Liver (tissue), 9 donors: ENCODE measurements around the gene FGFR4. TPM values are rescaled to one million over a fixed set of nuclear protein-coding genes. Genes with fewer than 3 reads are reported as not detected.

Source experiments
- DNase-seq: peaks from one replicate; pipeline ENCODE4 v3.0.0-alpha.2; 2017; ENCODE audit warnings: low spot score
- H3K27ac ChIP-seq, 2 donors: one replicate each; pipeline ENCODE4 v1.7.0; 2013; ENCODE audit warnings: inconsistent platforms in 2 of 2, low read length in 2 of 2, control low read depth in 1 of 2, low read depth in 1 of 2, mild to moderate bottlenecking in 1 of 2
- H3K27me3 ChIP-seq, 4 donors: one replicate each; pipeline versions ENCODE4 v1.6.1 to v1.7.0; 2013; ENCODE audit warnings: low read length in 3 of 4, inconsistent platforms in 1 of 4, mild to moderate bottlenecking in 1 of 4, moderate library complexity in 1 of 4; ENCODE audit not compliant: control insufficient read depth in 4 of 4, insufficient read depth in 4 of 4
- H3K36me3 ChIP-seq, 4 donors: one replicate each; pipeline versions ENCODE4 v1.6.1 to v1.7.0; 2013; ENCODE audit warnings: low read length in 3 of 4, mild to moderate bottlenecking in 3 of 4, low read depth in 1 of 4, moderate library complexity in 1 of 4; ENCODE audit not compliant: control insufficient read depth in 4 of 4, insufficient read depth in 3 of 4
- H3K4me1 ChIP-seq, 4 donors: one replicate each; pipeline versions ENCODE4 v1.6.1 to v1.7.0; 2013; ENCODE audit warnings: low read length in 3 of 4, mild to moderate bottlenecking in 3 of 4, moderate library complexity in 1 of 4; ENCODE audit not compliant: control insufficient read depth in 4 of 4, insufficient read depth in 4 of 4
- H3K4me3 ChIP-seq, 3 donors: one replicate each; pipeline versions ENCODE4 v1.6.1 to v1.7.0; 2013; ENCODE audit warnings: low read length in 3 of 3, control low read depth in 1 of 3, low read depth in 1 of 3, mild to moderate bottlenecking in 1 of 3
- H3K9ac ChIP-seq, 2 donors: one replicate each; pipeline ENCODE4 v1.7.0; 2013; ENCODE audit warnings: low read length in 2 of 2, mild to moderate bottlenecking in 2 of 2, moderate library complexity in 2 of 2, control low read depth in 1 of 2, low read depth in 1 of 2
- H3K9me3 ChIP-seq, 4 donors: one replicate each; pipeline versions ENCODE4 v1.6.1 to v1.7.0; 2013; ENCODE audit warnings: low read length in 3 of 4; ENCODE audit not compliant: control insufficient read depth in 4 of 4
- ATF3 ChIP-seq: IDR thresholded peaks from 2 replicates; pipeline ENCODE4 v1.6.1; 2016; ENCODE audit warnings: antibody characterized with exemption
- CTCF ChIP-seq: fragments of 150-350 bp; IDR thresholded peaks from 2 replicates; pipeline ENCODE4 v1.5.1; 2017; ENCODE audit warnings: improper control_type of control experiment, low read depth, low read length; ENCODE audit not compliant: missing input control
- EGR1 ChIP-seq, 2 donors: IDR thresholded peaks; 2 replicates each; pipeline ENCODE4 v1.6.1; 2016 to 2018; ENCODE audit warnings: antibody characterized with exemption in 2 of 2, low read depth in 2 of 2
- FOXA2 ChIP-seq: IDR thresholded peaks from 2 replicates; pipeline ENCODE4 v1.6.1; 2016; ENCODE audit warnings: antibody characterized with exemption
- GABPA ChIP-seq, 2 donors: IDR thresholded peaks in 1 of 2; conservative IDR thresholded peaks in 1 of 2; 2 replicates each; pipeline ENCODE4 v1.6.1; 2016; ENCODE audit warnings: antibody characterized with exemption in 2 of 2, mild to moderate bottlenecking in 1 of 2, moderate library complexity in 1 of 2
- HNF4A ChIP-seq, 2 donors: conservative IDR thresholded peaks; 2 replicates each; pipeline ENCODE4 v1.6.1; 2016; ENCODE audit warnings: antibody characterized with exemption in 2 of 2, mild to moderate bottlenecking in 2 of 2
- HNF4G ChIP-seq: IDR thresholded peaks from 2 replicates; pipeline ENCODE4 v1.6.1; 2016; ENCODE audit warnings: antibody characterized with exemption
- JUND ChIP-seq, 2 donors: IDR thresholded peaks; 2 replicates each; pipeline ENCODE4 v1.6.1; 2016; ENCODE audit warnings: antibody characterized with exemption in 2 of 2
- NR2F2 ChIP-seq: IDR thresholded peaks from 2 replicates; pipeline ENCODE4 v1.6.1; 2016; ENCODE audit warnings: antibody characterized with exemption
- RAD21 ChIP-seq, 2 donors: IDR thresholded peaks; 2 replicates each; pipeline ENCODE4 v1.6.1; 2016; ENCODE audit warnings: antibody characterized with exemption in 2 of 2, mild to moderate bottlenecking in 2 of 2
- REST ChIP-seq: IDR thresholded peaks from 2 replicates; pipeline ENCODE4 v1.6.1; 2016; ENCODE audit warnings: antibody characterized with exemption, mild to moderate bottlenecking
- RXRA ChIP-seq, 2 donors: IDR thresholded peaks; 2 replicates each; pipeline ENCODE4 v1.6.1; 2017 to 2018; ENCODE audit warnings: antibody characterized with exemption in 2 of 2, mild to moderate bottlenecking in 1 of 2
- SP1 ChIP-seq: IDR thresholded peaks from 2 replicates; pipeline ENCODE4 v1.6.1; 2018; ENCODE audit warnings: antibody characterized with exemption, mild to moderate bottlenecking
- YY1 ChIP-seq: IDR thresholded peaks from 2 replicates; pipeline ENCODE4 v1.6.1; 2016; ENCODE audit warnings: antibody characterized with exemption, mild to moderate bottlenecking
- ZBTB33 ChIP-seq: IDR thresholded peaks from 2 replicates; pipeline ENCODE4 v1.6.1; 2016; ENCODE audit warnings: antibody characterized with exemption
- WGBS: extraction: QIAGEN DNeasy Blood & Tissue Kit; methylation state at CpG from one replicate; pipeline ENCODE4 v1.1.7; 2013; 5-methylcytosine and 5-hydroxymethylcytosine counted together
- polyA plus RNA-seq, 2 donors: library from polyadenylated mRNA; stranded (reverse) in 1 of 2; unstranded in 1 of 2; fragments of 200-250 nt in 1 of 2; fragments of >200 nt in 1 of 2; fragmentation: Nextera tagmentation in 1 of 2; extraction: Ambion mirVana in 1 of 2; gene quantifications; one replicate each; pipeline versions ENCODE4 v1.2.1 to v1.2.3, GENCODE V29; 2013 to 2015
- total RNA-seq, 2 donors: library from RNA; depleted of rRNA; stranded (reverse); fragments of >200 nt; gene quantifications; one replicate each; pipeline ENCODE4 v1.2.3, GENCODE V29; 2014
- TF ChIP-seq, protein P1 (sequence below): IDR thresholded peaks from 2 replicates; pipeline ENCODE4 v1.6.1; 2016; ENCODE audit warnings: antibody characterized with exemption
- donor health status: healthy.
- donor health status: healthy.
- donor health status: healthy.
- donor health status: healthy.
- donor health status: healthy.

The FGFR4 gene
- total and polyA plus RNA-seq, 4 donors: 42.3 to 72.6 (median 56.3) TPM

- TF ChIP-seq JUND (IDR thresholded peaks at IDR 0.05) (no peak), HNF4G (no peak), GABPA (IDR thresholded peaks at IDR 0.05 in 1 of 2, conservative IDR thresholded peaks at IDR 0.05 in 1 of 2) (no peak), EGR1 (IDR thresholded peaks at IDR 0.05; ENCODE audit: low read depth in 2 of 2) (no peak), RAD21 (IDR thresholded peaks at IDR 0.05) (no peak), FOXA2 (no peak), ZBTB33 (no peak), RXRA (IDR thresholded peaks at IDR 0.05) (no peak), REST (no peak), YY1 (no peak), SP1 (no peak), NR2F2 (no peak), HNF4A (conservative IDR thresholded peaks at IDR 0.05) (no peak), ATF3 (no peak)
- TF ChIP-seq, protein P1, sequence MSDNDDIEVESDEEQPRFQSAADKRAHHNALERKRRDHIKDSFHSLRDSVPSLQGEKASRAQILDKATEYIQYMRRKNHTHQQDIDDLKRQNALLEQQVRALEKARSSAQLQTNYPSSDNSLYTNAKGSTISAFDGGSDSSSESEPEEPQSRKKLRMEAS: no peak
- no peak overlapping the region for H3K27ac ChIP-seq
- no peaks in the 10 kb centered on the region for H3K36me3 ChIP-seq
- WGBS: 89% methylated on average over 9 of the region's 9 CpGs
- no peak overlapping the region for H3K4me3 ChIP-seq
- H3K9me3 ChIP-seq: no peaks in the 10 kb centered on the region
- H3K4me1 ChIP-seq: peaks cover 0 to 1% (median 0%) of the 10 kb centered on the region in 4 donors
- no peak for DNase-seq
- H3K27me3 ChIP-seq: no peaks in the 10 kb centered on the region
- H3K9ac ChIP-seq: no peak overlapping the region
Observed at GRCh38 chr5:177079606-177080005, 7.1 kb upstream of the FGFR4 start.

DNA sequence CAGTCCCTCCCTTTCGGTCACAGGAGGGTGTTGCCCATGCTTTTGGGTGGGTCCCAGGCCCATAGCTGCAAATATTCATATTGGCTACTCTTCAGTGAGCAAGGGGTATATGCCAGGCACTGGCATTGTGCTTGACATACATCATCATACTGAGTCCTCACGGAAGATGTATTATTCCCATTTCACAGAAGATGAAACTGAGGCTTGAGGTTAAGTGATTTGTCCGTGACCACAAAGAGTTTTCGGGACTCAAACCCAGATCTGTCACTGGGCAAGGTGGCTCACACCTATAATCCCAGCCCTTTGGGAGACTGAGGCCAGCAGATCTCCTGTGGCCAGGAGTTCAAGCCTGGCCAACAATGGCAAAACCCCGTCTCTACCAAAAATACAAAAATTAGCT is 6.5 kb upstream of the FGFR4 start:
- Histone ChIP-seq H3K4me3 (no peak overlapping the region), H3K27ac (no peak overlapping the region), H3K36me3 (no peaks in the 10 kb centered on the region), H3K9me3 (no peaks in the 10 kb centered on the region), H3K9ac (no peak overlapping the region), H3K4me1 (no peaks in the 10 kb centered on the region), H3K27me3 (no peaks in the 10 kb centered on the region)
- 95% methylated on average over 5 of the region's 5 CpGs for WGBS
- DNase-seq: no peak
- TF ChIP-seq EGR1 (IDR thresholded peaks at IDR 0.05; ENCODE audit: low read depth in 2 of 2) (no peak), YY1 (no peak), HNF4A (conservative IDR thresholded peaks at IDR 0.05) (no peak), JUND (IDR thresholded peaks at IDR 0.05) (no peak), FOXA2 (no peak), HNF4G (no peak), CTCF (no peak), GABPA (IDR thresholded peaks at IDR 0.05 in 1 of 2, conservative IDR thresholded peaks at IDR 0.05 in 1 of 2) (no peak), SP1 (no peak)
